Measurements from ENCODE around the gene KRTAP10-10. TPM values are rescaled to one million over a fixed set of nuclear protein-coding genes. Genes with fewer than 3 reads are reported as not detected.
"Not testable (repeated sequence)": the region's sequence is repeated elsewhere in the genome, so short reads cannot be mapped to it uniquely, and the experiment has no call there.

The KRTAP10-10 gene
- total RNA-seq, 2 donors from 2014 or later = not detected

- intact Hi-C loops (cut with DNase I) = no loop called here
Observed at GRCh38 chr21:44666401-44667320, 29.5 kb downstream of the KRTAP10-10 start, which contains the start of gene KRTAP12-2. KRTAP12-2 (minus strand) TSS chr21:44666927; CDS start chr21:44666886, 41 bp downstream.

DNA sequence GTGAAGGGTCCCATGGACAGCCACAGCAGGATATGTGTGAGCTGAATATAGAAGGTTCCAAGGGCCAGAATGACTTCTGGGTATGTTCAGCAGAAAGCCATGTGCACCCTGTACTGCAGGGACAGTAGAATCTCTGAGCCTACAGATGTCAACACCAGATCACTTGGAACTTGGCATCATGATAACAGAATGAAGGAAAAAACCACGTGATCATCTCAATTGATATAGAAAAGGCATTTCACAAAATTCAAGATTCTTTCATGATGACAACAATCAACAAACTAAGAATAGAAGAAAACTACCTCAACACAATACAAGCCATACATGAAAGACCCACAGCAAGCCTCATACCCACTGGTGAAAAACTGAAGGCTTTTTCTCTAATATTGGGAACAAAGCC is 30.5 kb downstream of the KRTAP10-10 start:
- intact Hi-C loops (cut with DNase I) = no loop called here
- DNase-seq (ENCODE audit: low spot score) = no peak

More at GRCh38 chr21:44666401-44667320, 29.5 kb downstream of the KRTAP10-10 start, which contains the start of gene KRTAP12-2:
- no peak for DNase-seq (ENCODE audit: low spot score)

GRCh38 chr21:44670642-44671432 is 33.7 kb downstream of the KRTAP10-10 start:
- intact Hi-C loops (cut with DNase I) = no loop called here
- no peak for DNase-seq (ENCODE audit: low spot score)

DNA sequence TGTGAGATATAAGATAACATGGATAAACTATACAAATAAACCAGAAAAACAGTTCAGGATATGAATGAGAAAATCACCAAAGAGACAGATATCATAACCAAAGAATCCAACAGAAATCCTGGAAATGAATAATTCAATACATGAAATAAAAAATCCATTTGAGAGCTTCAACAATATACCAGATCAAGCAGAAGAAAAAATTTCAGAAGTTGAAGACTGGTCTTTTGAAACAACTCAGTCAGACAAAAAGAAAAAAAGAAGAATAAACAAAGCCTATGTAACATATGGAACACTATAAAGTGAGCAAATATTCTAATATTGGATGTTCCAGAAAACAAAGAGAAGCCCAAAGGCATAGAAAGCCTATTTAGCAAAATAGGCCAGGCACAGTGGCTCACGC is 34.8 kb downstream of the KRTAP10-10 start:
- intact Hi-C loops (cut with DNase I) = no loop called here
- DNase-seq (ENCODE audit: low spot score) = no peak

GRCh38 chr21:44677881-44678280 is 40.7 kb downstream of the KRTAP10-10 start:
- intact Hi-C loops (cut with DNase I) = no loop called here
- no peak for DNase-seq (ENCODE audit: low spot score)

- intact Hi-C loops (cut with DNase I) = no loop called here
- no peak for DNase-seq (ENCODE audit: low spot score)
Observed at GRCh38 chr21:44681152-44681551, 44.0 kb downstream of the KRTAP10-10 start.

GRCh38 chr21:44681861-44682579 is 44.9 kb downstream of the KRTAP10-10 start, which contains the start of gene KRTAP12-1:
KRTAP12-1 (minus strand) TSS chr21:44682163; CDS start chr21:44682123, 40 bp downstream.
- intact Hi-C loops (cut with DNase I) = loop anchor here in 1 of 2 donors (1.0 kb wide), 1 partner anchor 27 kb away; no protein-coding TSS in a partner anchor
- no peak for DNase-seq (ENCODE audit: low spot score)

- intact Hi-C loops (cut with DNase I) = loop anchor here in 1 of 2 donors (1.0 kb wide), 1 partner anchor 27 kb away; no protein-coding TSS in a partner anchor
- no peak for DNase-seq (ENCODE audit: low spot score)
Observed at GRCh38 chr21:44682580-44683151, 45.5 kb downstream of the KRTAP10-10 start.

DNA sequence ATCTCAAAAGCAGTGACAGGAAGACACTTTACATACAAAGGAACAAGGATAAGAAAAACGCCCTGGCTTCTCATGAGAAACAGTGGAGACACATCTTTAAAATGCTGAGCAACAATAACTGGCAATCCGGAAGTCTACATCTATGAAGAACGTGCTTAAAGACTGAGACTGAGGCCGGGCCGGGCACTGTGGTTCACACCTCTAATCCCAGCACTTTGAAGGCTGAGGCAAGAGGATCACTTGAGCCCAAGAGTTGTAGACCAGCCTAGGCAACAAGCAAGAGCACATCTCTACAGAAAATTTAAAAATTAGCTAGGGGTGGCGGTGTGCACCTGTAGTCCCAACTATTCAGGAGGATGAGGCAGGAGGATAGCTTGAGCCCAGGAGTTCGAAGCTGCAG is 46.9 kb downstream of the KRTAP10-10 start:
- intact Hi-C loops (cut with DNase I) = no loop called here
- no peak for DNase-seq (ENCODE audit: low spot score)

- intact Hi-C loops (cut with DNase I) = no loop called here
- DNase-seq (ENCODE audit: low spot score) = no peak
Observed at GRCh38 chr21:44684483-44684882, 47.3 kb downstream of the KRTAP10-10 start.

- intact Hi-C loops (cut with DNase I) = not testable (repeated sequence)
- peak; percentile 63 for DNase-seq (ENCODE audit: low spot score)
Observed at GRCh38 chr21:44685050-44685449, 47.9 kb downstream of the KRTAP10-10 start.

- intact Hi-C loops (cut with DNase I) = no loop called here
- peak; percentile 66 for DNase-seq (ENCODE audit: low spot score)
Observed at GRCh38 chr21:44686000-44686781, 49.0 kb downstream of the KRTAP10-10 start.

DNA sequence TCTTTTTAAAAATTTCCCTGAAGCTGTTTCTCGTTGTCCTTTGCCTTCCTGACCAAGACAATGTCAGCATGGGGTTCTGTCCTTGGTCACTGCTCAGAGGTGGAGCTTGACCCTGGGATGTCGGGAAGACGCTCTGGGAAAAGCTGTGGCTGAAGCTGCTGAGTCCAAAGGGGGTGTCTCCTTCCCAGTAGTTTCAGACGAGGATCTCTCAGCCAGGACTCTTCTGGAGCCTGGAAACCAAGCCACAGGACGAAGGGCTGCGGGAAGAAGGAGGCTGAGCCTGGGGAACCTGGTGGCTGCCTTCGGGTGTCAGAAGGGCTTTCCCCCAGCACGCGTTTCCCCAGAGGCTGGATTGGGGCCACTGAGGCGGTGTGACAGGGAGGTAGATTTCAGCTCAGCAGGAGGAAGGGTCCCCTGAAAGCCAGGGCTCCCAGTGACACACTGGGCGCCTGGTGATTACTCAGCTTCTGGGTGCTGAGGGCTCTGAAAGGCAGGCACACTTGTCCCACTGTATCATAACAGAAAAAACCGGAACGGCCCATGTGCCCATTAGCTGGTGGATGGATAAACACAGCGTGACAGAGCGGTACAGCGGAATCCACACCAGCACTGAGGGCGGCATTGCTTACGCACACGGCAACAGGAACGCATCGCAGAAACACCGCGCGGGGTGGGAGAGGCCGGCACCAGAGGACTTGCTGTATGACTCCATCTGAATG is 49.8 kb downstream of the KRTAP10-10 start:
- peak; percentile 52 for DNase-seq (ENCODE audit: low spot score)
- intact Hi-C loops (cut with DNase I) = no loop called here

- intact Hi-C loops (cut with DNase I) = no loop called here
Observed at GRCh38 chr21:44687671-44688070, 50.5 kb downstream of the KRTAP10-10 start.

More at GRCh38 chr21:44687671-44688070, 50.5 kb downstream of the KRTAP10-10 start:
- DNase-seq (ENCODE audit: low spot score) = peak; percentile 53
